ENCODE results near the gene ZDHHC18.

DNA sequence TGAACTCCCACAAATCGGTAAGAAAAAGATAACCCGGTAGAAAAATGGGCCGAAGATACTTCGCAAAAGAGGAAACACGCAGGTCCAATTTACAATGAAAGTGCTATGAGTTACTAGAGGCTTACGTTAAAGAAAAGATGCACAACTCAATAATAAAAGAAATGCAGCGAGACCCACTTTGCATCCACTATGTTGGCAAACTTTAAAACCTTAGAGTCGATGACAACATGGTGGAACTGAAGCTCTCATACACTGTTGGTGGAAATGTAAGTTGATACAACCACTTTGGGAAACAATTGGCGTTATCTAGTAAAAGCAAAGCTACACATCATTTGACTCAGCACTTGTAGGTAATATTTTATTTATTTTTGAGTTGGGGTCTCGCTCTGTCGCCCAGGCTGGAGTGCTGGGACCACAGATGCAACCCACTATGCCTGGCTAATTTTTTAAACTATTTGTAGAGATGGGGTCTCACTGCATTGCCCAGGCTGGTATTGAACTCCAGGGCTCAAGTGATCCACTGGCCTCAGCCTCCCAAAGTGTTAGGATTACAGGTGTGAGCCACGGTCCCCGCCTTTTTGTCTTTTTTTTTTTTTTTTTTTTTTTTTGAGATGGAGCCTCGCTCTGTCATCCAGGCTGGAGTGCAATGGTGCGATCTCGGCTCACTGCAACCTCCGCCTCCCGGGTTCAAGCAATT lies 74.5 kb downstream of the ZDHHC18 start:
- no peak for TF ChIP-seq POLR2AphosphoS5 (IDR thresholded peaks at IDR 0.05)
- TF ChIP-seq, protein P1, sequence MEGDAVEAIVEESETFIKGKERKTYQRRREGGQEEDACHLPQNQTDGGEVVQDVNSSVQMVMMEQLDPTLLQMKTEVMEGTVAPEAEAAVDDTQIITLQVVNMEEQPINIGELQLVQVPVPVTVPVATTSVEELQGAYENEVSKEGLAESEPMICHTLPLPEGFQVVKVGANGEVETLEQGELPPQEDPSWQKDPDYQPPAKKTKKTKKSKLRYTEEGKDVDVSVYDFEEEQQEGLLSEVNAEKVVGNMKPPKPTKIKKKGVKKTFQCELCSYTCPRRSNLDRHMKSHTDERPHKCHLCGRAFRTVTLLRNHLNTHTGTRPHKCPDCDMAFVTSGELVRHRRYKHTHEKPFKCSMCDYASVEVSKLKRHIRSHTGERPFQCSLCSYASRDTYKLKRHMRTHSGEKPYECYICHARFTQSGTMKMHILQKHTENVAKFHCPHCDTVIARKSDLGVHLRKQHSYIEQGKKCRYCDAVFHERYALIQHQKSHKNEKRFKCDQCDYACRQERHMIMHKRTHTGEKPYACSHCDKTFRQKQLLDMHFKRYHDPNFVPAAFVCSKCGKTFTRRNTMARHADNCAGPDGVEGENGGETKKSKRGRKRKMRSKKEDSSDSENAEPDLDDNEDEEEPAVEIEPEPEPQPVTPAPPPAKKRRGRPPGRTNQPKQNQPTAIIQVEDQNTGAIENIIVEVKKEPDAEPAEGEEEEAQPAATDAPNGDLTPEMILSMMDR (IDR thresholded peaks at IDR 0.05), result no peak
- TF ChIP-seq EP300 (IDR thresholded peaks at IDR 0.05), result no peak
